ENCODE data around the gene ARPC5L.

DNA sequence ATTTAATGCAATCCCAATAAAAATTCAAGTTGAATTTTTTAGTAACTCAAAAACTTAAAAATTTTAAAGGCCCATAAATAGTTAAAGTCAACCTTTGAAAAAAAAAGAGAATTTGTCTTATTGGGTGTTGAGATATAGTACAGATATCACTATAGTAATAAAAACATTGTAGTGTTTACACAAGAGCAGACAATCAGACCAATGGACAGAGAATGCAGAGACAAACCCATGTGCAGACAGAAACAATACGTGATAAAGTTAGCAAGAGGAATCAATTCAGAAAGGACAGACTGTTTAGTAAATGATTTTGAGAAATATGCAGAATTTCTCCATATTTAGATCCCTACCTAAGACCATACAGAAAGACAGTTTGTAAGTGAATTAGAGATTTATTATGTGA lies 45.0 kb downstream of the ARPC5L start:
- TF ChIP-seq, protein P1, sequence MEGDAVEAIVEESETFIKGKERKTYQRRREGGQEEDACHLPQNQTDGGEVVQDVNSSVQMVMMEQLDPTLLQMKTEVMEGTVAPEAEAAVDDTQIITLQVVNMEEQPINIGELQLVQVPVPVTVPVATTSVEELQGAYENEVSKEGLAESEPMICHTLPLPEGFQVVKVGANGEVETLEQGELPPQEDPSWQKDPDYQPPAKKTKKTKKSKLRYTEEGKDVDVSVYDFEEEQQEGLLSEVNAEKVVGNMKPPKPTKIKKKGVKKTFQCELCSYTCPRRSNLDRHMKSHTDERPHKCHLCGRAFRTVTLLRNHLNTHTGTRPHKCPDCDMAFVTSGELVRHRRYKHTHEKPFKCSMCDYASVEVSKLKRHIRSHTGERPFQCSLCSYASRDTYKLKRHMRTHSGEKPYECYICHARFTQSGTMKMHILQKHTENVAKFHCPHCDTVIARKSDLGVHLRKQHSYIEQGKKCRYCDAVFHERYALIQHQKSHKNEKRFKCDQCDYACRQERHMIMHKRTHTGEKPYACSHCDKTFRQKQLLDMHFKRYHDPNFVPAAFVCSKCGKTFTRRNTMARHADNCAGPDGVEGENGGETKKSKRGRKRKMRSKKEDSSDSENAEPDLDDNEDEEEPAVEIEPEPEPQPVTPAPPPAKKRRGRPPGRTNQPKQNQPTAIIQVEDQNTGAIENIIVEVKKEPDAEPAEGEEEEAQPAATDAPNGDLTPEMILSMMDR (conservative IDR thresholded peaks at IDR 0.05), result no peak
- no peak for TF ChIP-seq ZFX (IDR thresholded peaks at IDR 0.05)
